Tibial nerve (tissue), 3 donors: Measurements from ENCODE around the gene DNAJB6.

Experiments used
- CTCF ChIP-seq, 5 experiments: fragments of 200-600 bp in 3 of 5; fragments of 450-650 bp in 2 of 5; sonication (generic) in 3 of 5; IDR thresholded peaks; one replicate each; pipeline ENCODE4 v1.5.1; 2016 to 2019; ENCODE audit warnings: antibody characterized with exemption in 5 of 5, mild to moderate bottlenecking in 3 of 5, moderate library complexity in 2 of 5
- POLR2A ChIP-seq, 2 donors: fragments of 450-650 bp; IDR thresholded peaks; one replicate each; pipeline ENCODE4 v1.6.1; 2017; ENCODE audit warnings: antibody characterized with exemption in 2 of 2, mild to moderate bottlenecking in 2 of 2, moderate library complexity in 2 of 2

GRCh38 chr7:157318015-157318706 is 18.6 kb upstream of the DNAJB6 start:
- TF ChIP-seq CTCF (IDR thresholded peaks at IDR 0.05): no peak
- no peak for TF ChIP-seq POLR2A (IDR thresholded peaks at IDR 0.05)
